ENCODE results near the gene SUGCT. TPM values are rescaled to one million over a fixed set of nuclear protein-coding genes. Genes with fewer than 3 reads are reported as not detected.

Gene SUGCT
- total and polyA plus RNA-seq, 4 donors: 2.4 to 5.3 (median 3.3) TPM

GRCh38 chr7:40419806-40420205 lies 285.0 kb downstream of the SUGCT start:
- H3K36me3 ChIP-seq (ENCODE audit: control insufficient read depth, insufficient read depth, low read length): no peaks in the 10 kb centered on the region
- no CpG with 5 or more reads among the region's 1 CpG for WGBS (ENCODE audit: insufficient coverage)
- no peak overlapping the region for H3K27ac ChIP-seq (ENCODE audit: low read depth, low read length)
- no peaks in the 10 kb centered on the region for H3K27me3 ChIP-seq (ENCODE audit: control insufficient read depth, insufficient read depth, low read length)
- no peaks in the 10 kb centered on the region for H3K9me3 ChIP-seq (ENCODE audit: control insufficient read depth, insufficient read depth, low read length)
- no peak overlapping the region for H3K4me3 ChIP-seq (ENCODE audit: low read depth, low read length)
- H3K4me1 ChIP-seq (ENCODE audit: control insufficient read depth, insufficient read depth, low read length): no peaks in the 10 kb centered on the region
- DNase-seq (ENCODE audit: low read depth in 4 of 6, low spot score in 6 of 6): no peak

DNA sequence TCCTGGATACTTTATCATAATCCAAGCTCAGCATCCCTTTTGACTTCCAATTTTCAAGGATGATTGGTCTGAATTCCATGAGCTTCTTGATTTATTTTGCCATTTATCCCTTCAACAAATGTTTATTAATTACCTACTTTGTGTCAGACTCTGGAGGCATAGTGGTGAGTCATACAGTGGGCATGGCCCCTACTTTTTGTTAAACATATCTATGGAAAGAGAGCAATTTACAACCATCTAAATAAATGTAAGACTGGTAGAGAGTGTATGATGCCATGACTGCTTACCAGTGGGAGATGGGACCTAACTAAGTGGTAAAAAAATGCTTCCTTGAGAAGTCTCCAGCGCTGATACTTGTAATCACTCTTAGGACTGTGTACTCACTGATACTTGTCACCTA lies 286.6 kb downstream of the SUGCT start:
- Histone ChIP-seq H3K27me3 (ENCODE audit: control insufficient read depth, insufficient read depth, low read length) (no peaks in the 10 kb centered on the region), H3K4me1 (ENCODE audit: control insufficient read depth, insufficient read depth, low read length) (no peaks in the 10 kb centered on the region), H3K4me3 (ENCODE audit: low read depth, low read length) (no peak overlapping the region), H3K36me3 (ENCODE audit: control insufficient read depth, insufficient read depth, low read length) (no peaks in the 10 kb centered on the region), H3K9me3 (ENCODE audit: control insufficient read depth, insufficient read depth, low read length) (no peaks in the 10 kb centered on the region), H3K27ac (ENCODE audit: low read depth, low read length) (no peak overlapping the region)
- no peak for DNase-seq (ENCODE audit: low read depth in 4 of 6, low spot score in 6 of 6)
- 83% methylated on average over 1 of the region's 1 CpG for WGBS (ENCODE audit: insufficient coverage)

- Histone ChIP-seq H3K27me3 (ENCODE audit: control insufficient read depth, insufficient read depth, low read length) (no peaks in the 10 kb centered on the region), H3K4me3 (ENCODE audit: low read depth, low read length) (no peak overlapping the region), H3K4me1 (ENCODE audit: control insufficient read depth, insufficient read depth, low read length) (no peaks in the 10 kb centered on the region), H3K36me3 (ENCODE audit: control insufficient read depth, insufficient read depth, low read length) (no peaks in the 10 kb centered on the region), H3K27ac (ENCODE audit: low read depth, low read length) (no peak overlapping the region), H3K9me3 (ENCODE audit: control insufficient read depth, insufficient read depth, low read length) (no peaks in the 10 kb centered on the region)
- no peak for DNase-seq (ENCODE audit: low read depth in 4 of 6, low spot score in 6 of 6)
- no CpG with 5 or more reads among the region's 2 CpGs for WGBS (ENCODE audit: insufficient coverage)
Measured at GRCh38 chr7:40425696-40426095, 290.9 kb downstream of the SUGCT start.

GRCh38 chr7:40428421-40428820 lies 293.6 kb downstream of the SUGCT start:
- no peak overlapping the region for H3K4me3 ChIP-seq (ENCODE audit: low read depth, low read length)
- no peak overlapping the region for H3K27ac ChIP-seq (ENCODE audit: low read depth, low read length)
- H3K36me3 ChIP-seq (ENCODE audit: control insufficient read depth, insufficient read depth, low read length): no peaks in the 10 kb centered on the region
- H3K4me1 ChIP-seq (ENCODE audit: control insufficient read depth, insufficient read depth, low read length): no peaks in the 10 kb centered on the region
- WGBS (ENCODE audit: insufficient coverage): no CpG with 5 or more reads among the region's 1 CpG
- no peaks in the 10 kb centered on the region for H3K9me3 ChIP-seq (ENCODE audit: control insufficient read depth, insufficient read depth, low read length)
- DNase-seq (ENCODE audit: low read depth in 4 of 6, low spot score in 6 of 6): no peak
- no peaks in the 10 kb centered on the region for H3K27me3 ChIP-seq (ENCODE audit: control insufficient read depth, insufficient read depth, low read length)

DNA sequence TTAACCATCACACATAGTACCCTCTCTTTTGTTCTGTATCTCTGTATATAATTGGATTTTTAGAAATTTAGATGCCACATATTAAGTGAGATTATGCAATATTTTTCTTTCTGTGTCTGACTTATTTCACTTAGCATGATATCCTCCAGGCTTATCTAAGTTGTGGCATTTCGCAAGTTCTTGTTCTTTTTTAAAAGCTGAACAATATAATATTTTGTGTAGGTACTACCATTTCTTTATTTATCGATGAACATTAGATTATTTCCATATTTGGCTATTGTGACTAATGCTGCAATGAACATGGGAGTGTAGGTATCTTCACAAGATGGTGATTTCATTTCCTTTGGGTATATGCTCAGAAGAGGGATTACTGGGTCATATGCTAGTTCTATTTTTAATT lies 295.0 kb downstream of the SUGCT start:
- WGBS (ENCODE audit: insufficient coverage): no CpG with 5 or more reads among the region's 2 CpGs
- no peak for DNase-seq (ENCODE audit: low read depth in 4 of 6, low spot score in 6 of 6)

GRCh38 chr7:40432046-40432445 lies 297.2 kb downstream of the SUGCT start:
- WGBS (ENCODE audit: insufficient coverage): 100% methylated on average over 2 of the region's 2 CpGs

More for the DNA sequence above, 295.0 kb downstream of the SUGCT start:
- Histone ChIP-seq H3K4me1 (ENCODE audit: control insufficient read depth, insufficient read depth, low read length) (no peaks in the 10 kb centered on the region), H3K27ac (ENCODE audit: low read depth, low read length) (no peak overlapping the region), H3K36me3 (ENCODE audit: control insufficient read depth, insufficient read depth, low read length) (no peaks in the 10 kb centered on the region), H3K4me3 (ENCODE audit: low read depth, low read length) (no peak overlapping the region), H3K27me3 (ENCODE audit: control insufficient read depth, insufficient read depth, low read length) (no peaks in the 10 kb centered on the region), H3K9me3 (ENCODE audit: control insufficient read depth, insufficient read depth, low read length) (no peaks in the 10 kb centered on the region)

DNA sequence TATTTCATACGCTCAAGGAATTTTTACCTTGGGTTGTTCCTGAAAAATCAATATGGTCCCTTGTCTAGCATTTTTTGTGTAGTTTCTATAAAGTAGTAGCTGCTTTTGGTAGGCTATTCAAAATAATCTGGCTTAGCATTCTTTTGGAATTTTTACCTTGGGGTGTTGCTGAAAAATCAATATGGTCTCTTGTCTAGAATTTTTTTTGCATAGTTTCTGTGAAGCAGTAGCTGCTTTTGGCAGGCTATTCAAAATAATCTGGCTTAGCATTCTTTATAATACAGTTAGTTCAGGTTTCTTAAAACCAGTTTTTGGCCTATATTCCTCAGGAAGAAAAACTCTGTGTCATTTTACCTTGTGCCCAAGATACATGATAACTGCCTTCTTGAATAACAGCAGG lies 301.9 kb downstream of the SUGCT start:
- Histone ChIP-seq H3K27me3 (ENCODE audit: control insufficient read depth, insufficient read depth, low read length) (no peaks in the 10 kb centered on the region), H3K4me3 (ENCODE audit: low read depth, low read length) (no peak overlapping the region), H3K27ac (ENCODE audit: low read depth, low read length) (no peak overlapping the region), H3K4me1 (ENCODE audit: control insufficient read depth, insufficient read depth, low read length) (no peaks in the 10 kb centered on the region), H3K36me3 (ENCODE audit: control insufficient read depth, insufficient read depth, low read length) (no peaks in the 10 kb centered on the region), H3K9me3 (ENCODE audit: control insufficient read depth, insufficient read depth, low read length) (no peaks in the 10 kb centered on the region)
- DNase-seq (ENCODE audit: low read depth in 4 of 6, low spot score in 6 of 6): no peak
- no CpG with 5 or more reads among the region's 1 CpG for WGBS (ENCODE audit: insufficient coverage)

More at GRCh38 chr7:40432046-40432445, 297.2 kb downstream of the SUGCT start:
- H3K9me3 ChIP-seq (ENCODE audit: control insufficient read depth, insufficient read depth, low read length): no peaks in the 10 kb centered on the region
- H3K4me1 ChIP-seq (ENCODE audit: control insufficient read depth, insufficient read depth, low read length): no peaks in the 10 kb centered on the region
- no peak overlapping the region for H3K4me3 ChIP-seq (ENCODE audit: low read depth, low read length)
- no peak overlapping the region for H3K27ac ChIP-seq (ENCODE audit: low read depth, low read length)
- DNase-seq (ENCODE audit: low read depth in 4 of 6, low spot score in 6 of 6): no peak
- H3K27me3 ChIP-seq (ENCODE audit: control insufficient read depth, insufficient read depth, low read length): no peaks in the 10 kb centered on the region
- H3K36me3 ChIP-seq (ENCODE audit: control insufficient read depth, insufficient read depth, low read length): no peaks in the 10 kb centered on the region

DNA sequence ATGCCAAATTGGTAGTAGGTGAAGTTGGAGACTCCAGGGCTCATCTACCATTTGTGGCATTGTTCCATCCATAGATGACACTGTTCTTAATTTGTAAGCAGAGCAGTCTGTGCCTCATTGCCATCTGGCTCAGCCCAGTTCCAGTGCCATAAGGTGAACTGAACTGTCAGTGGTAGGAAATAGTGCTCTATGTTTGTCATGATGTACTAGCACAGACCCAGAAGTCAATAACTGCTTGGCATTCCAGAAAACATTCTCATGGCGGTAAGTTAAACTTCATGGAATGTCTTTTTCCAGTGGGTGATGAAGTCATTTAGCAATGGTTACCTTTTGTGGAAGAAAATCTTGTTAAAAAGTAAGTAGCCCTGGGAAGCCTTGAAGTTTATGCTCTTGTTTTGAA lies 302.7 kb downstream of the SUGCT start:
- Histone ChIP-seq H3K27me3 (ENCODE audit: control insufficient read depth, insufficient read depth, low read length) (no peaks in the 10 kb centered on the region), H3K9me3 (ENCODE audit: control insufficient read depth, insufficient read depth, low read length) (no peaks in the 10 kb centered on the region), H3K4me3 (ENCODE audit: low read depth, low read length) (no peak overlapping the region), H3K4me1 (ENCODE audit: control insufficient read depth, insufficient read depth, low read length) (no peaks in the 10 kb centered on the region), H3K27ac (ENCODE audit: low read depth, low read length) (no peak overlapping the region), H3K36me3 (ENCODE audit: control insufficient read depth, insufficient read depth, low read length) (no peaks in the 10 kb centered on the region)
- 86% methylated on average over 1 of the region's 1 CpG for WGBS (ENCODE audit: insufficient coverage)
- DNase-seq (ENCODE audit: low read depth in 4 of 6, low spot score in 6 of 6): peak in 1 of 6 donors; percentile 6

GRCh38 chr7:40437936-40438634 lies 303.3 kb downstream of the SUGCT start:
- Histone ChIP-seq H3K36me3 (ENCODE audit: control insufficient read depth, insufficient read depth, low read length) (no peaks in the 10 kb centered on the region), H3K4me3 (ENCODE audit: low read depth, low read length) (no peak overlapping the region), H3K9me3 (ENCODE audit: control insufficient read depth, insufficient read depth, low read length) (no peaks in the 10 kb centered on the region), H3K27ac (ENCODE audit: low read depth, low read length) (no peak overlapping the region), H3K4me1 (ENCODE audit: control insufficient read depth, insufficient read depth, low read length) (no peaks in the 10 kb centered on the region), H3K27me3 (ENCODE audit: control insufficient read depth, insufficient read depth, low read length) (no peaks in the 10 kb centered on the region)
- 83% methylated on average over 1 of the region's 6 CpGs for WGBS (ENCODE audit: insufficient coverage)
- no peak for DNase-seq (ENCODE audit: low read depth in 4 of 6, low spot score in 6 of 6)

DNA sequence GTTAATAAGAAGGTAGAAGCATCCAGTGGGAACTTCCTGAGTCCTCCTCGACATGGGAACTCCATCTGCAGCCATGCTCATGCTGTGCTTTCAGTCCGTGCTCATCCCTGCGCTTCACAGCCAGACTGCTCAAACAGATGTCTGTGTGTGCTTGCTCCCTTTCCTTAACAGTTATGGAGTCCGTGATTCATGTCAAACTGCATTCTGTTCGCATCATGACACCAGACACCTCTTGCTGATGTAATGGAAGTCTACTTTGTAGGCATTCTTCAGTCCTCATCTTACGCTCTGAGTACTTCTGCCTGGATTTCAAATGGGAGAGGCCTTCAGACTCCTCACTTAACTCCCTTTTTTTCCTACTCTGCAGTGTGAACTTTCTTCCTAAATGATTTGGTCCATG lies 304.9 kb downstream of the SUGCT start:
- WGBS (ENCODE audit: insufficient coverage): 81% methylated on average over 3 of the region's 6 CpGs
- Histone ChIP-seq H3K4me1 (ENCODE audit: control insufficient read depth, insufficient read depth, low read length) (no peaks in the 10 kb centered on the region), H3K36me3 (ENCODE audit: control insufficient read depth, insufficient read depth, low read length) (no peaks in the 10 kb centered on the region), H3K27me3 (ENCODE audit: control insufficient read depth, insufficient read depth, low read length) (no peaks in the 10 kb centered on the region), H3K4me3 (ENCODE audit: low read depth, low read length) (no peak overlapping the region), H3K9me3 (ENCODE audit: control insufficient read depth, insufficient read depth, low read length) (no peaks in the 10 kb centered on the region), H3K27ac (ENCODE audit: low read depth, low read length) (no peak overlapping the region)
- DNase-seq (ENCODE audit: low read depth in 4 of 6, low spot score in 6 of 6): peak in 1 of 6 donors; percentile 33

Data from spinal cord (tissue), 10 donors.